Activated T-helper 1 cell treated with anti-CD3 and anti-CD28 coated beads, Interleukin-2, amount 50 U/mL, for 16 hours (primary cell): Measurements from ENCODE around the gene SEC14L1.

Source experiments
- DNase-seq, 2 donors: peaks; one replicate each; pipeline ENCODE4 v3.0.0-alpha.2; 2020; ENCODE audit warnings: low read depth in 1 of 2, low spot score in 1 of 2

SEC14L1 gene

GRCh38 chr17:77160875-77161530, 20.2 kb downstream of the SEC14L1 start:
- DNase-seq, result no peak

GRCh38 chr17:77161953-77162352, 21.2 kb downstream of the SEC14L1 start:
- no peak for DNase-seq

GRCh38 chr17:77163001-77163400, 22.2 kb downstream of the SEC14L1 start:
- DNase-seq, result no peak

DNA sequence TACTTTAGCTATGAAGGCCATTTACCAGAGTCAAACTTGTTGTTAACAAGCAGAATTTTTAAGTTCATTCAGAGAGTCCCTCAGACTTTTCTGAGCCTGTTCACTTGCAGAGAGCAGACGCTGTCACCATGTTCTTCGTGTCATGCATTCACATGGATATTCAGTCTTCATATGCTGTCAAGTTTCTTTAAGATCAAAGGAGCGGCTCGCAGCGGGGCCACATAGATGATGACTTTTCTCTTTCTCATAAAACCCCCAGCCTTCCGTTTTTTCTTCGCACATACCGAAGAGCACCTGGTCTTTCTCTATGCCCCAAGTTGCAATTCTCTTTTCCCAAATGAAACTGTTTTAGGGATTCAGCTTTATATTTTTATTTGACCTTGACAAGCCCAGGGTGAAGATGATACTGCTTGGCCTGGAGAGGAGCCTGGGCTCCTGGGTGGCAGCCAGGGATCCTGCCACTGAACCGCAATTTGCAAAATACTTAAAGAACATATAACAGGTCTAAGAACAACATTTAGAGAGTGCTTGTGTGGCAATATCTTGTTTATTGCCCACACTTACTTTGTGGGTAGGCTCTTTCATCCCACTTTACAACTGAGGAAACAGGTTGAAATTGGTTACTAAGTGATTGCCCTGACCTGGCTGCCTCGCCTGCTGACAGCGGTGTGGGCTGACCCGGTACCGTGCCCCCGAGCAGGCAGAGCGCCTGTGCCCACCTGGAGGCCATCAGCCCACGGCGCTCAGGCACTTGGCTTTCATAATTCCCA, 22.9 kb downstream of the SEC14L1 start:
- no peak for DNase-seq

GRCh38 chr17:77164483-77165091, 23.8 kb downstream of the SEC14L1 start:
- DNase-seq, result no peak

GRCh38 chr17:77165577-77165976, 24.8 kb downstream of the SEC14L1 start:
- DNase-seq, result no peak

DNA sequence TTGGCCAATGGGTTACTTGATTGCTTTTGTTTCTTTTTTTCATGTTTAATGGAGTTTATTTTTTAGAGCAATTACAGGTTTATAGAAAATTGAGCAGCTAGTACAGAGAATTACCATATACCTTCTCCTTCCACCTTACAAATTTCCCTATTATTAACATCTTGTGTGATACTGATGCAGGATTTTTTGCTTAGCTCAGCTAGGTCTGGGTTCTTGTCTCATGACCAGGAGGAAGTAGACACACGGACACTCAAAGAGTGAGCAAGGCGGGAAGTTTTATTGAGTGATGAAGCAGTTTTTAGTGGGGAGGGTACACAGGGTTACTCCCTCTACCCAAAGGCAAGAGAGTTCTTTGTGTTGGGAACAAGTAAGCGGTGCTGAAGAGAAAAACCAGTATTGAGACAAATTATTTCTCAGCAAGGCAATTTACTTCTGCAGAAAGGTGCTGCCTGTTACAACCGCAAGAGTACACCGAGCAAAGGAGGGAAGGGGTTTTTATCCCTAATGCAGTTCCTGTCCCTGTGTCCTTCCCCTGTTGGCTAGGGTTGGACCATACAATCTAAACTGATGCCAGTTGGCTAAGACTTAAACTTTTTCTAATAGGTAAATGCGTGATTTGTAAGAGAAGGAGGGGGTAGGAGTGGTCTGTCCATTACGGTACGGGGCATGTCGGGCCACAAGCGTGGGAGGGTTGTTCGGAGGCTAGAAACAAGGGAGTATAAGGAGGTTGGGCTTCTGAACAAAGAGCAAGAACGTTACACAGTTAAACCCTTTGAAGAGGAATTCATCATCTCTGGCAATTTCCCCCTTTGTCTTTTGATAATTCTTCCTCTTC, 26.9 kb downstream of the SEC14L1 start:
- no peak for DNase-seq

- no peak for DNase-seq
Observed at GRCh38 chr17:77173104-77173503, 32.3 kb downstream of the SEC14L1 start.

- no peak for DNase-seq
Observed at GRCh38 chr17:77174928-77175661, 34.3 kb downstream of the SEC14L1 start.

DNA sequence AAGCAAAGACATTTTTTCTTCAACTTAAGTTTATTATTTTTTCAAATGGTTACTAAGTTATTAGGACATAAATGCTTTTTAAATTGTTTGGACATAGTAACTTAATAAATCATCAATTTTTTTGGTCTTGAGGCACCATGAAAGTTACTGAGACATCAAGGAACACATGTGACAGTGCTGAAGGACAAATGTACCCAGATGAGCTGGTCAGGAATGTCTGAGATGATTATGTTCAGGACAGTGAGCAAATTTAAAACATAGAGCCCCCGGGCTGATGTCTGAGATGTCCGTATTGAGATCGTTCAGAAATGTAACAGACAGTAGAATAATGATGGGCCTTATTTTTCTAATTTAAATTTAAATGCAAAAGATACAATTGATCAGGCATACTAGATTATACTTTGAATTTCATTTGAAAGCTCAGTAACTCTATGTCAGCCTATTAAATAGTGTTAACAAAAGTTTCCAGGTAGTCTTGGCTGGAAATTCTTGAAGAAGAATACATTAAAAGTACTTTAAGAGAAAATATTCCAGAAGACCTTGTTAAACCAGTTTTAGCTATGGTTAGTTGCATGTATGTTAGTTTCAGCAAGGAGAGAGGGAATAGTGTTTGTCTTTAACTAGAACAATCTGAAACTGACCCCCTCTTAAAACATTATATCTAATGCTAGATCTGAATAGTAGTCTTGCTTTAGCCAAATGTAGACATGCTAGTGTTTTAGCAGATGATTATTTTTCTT, 36.4 kb downstream of the SEC14L1 start:
- DNase-seq, result no peak

- DNase-seq, result no peak
Observed at GRCh38 chr17:77178050-77178449, 37.3 kb downstream of the SEC14L1 start.

DNA sequence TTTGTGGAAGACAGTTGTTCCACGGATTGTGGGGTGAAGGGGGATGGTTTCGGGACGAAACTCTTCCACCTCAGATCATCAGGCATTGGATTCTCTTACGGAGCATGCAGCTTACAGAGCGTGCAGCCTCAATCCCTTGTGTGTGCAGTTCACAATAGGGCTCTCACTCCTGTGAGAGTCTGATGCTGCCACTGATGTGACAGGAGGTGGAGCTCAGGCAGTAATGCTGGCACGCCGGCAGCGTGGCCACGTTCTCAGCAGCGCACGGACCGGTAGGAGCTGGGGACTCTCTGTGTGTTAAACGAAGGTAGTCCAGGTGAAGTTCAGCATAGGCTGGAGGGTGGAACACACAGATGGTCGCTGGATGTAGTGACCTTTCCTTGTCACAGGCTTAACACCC, 37.8 kb downstream of the SEC14L1 start:
- DNase-seq, result no peak

DNA sequence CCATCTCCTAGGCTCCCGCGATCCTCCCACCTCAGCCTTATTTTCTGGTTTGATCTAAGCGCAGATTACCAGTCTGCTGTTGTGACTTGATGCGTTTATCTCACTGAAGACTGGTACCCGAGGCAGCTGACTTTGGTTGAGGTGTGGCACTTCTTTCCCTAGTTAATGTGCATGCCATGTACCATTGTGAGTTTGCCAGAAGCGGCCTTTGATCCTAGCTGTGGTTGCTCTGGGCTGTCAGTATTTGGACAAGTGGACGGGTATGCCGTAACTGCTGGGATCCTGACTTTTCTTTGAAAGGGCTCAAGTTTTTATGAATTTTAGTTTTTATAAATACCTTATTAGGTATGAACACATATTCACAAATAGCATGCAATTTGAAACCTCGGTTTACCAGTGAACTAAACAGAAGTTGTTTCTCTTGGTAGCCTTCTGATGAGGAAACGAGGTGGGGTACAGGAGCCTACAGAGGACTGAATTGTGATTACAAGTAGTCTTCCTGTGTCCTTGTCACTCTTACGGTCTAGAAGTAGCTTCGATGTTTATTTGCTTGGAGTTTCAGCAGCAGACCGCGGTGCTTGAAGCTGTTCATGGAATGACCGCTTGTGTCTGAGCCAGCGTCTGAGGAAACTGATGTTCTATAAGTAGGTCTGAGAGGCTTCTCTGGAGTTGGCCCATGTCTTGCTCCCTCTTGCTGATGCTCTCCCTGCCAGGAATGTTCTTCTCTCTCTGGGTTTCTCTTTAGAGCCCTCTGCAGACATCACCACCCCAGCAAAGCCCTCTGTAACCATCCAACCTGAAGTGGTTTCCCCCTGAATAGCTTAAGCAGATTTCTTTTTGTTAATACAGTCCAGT, 40.0 kb downstream of the SEC14L1 start:
- no peak for DNase-seq

DNA sequence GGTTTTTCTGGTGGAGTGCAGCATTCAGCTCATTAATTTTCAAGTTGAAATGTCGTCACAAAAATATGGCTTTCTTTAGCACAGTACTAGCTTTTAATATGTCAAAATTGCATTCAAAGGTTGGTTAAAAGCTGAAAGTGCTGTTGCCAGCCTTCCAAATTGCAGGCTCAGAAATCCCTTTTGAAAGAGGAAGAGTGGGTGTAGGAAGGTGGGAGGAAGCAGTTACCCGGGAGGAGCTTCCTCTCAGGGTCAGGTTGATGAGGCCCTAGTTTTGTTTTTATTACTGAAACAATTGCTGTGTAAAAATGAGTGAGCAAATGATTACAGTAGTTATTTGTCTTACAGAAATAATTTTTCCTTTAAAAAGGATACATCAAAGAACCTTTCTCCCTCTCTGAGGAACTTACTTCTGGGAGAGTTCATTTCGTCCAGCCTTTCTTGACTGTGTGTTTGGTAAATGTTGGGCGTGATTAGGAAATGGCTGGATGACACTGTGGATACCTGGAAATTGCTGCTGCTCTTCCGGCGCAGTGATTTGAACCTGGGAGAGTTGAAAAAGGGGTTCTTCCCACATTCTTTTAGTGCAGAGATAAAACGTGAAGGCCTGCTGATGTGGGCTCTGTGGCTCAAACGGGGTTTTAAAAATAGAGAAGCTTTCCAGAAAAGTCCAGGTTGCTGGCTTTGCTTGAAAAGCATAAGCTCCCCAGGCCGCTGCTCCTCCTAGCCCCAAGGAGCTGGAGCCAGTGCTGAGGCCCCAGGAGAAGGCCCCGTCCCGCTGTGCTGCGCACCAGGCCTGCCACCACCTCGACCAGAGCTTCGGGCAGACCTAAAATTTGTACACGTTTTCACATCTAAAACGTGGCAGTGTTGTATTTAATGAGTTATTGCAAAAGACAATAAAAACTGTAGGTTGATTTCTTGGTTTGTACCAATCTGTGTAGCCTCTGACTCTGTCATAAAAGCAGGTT, 41.7 kb downstream of the SEC14L1 start:
- no peak for DNase-seq

DNA sequence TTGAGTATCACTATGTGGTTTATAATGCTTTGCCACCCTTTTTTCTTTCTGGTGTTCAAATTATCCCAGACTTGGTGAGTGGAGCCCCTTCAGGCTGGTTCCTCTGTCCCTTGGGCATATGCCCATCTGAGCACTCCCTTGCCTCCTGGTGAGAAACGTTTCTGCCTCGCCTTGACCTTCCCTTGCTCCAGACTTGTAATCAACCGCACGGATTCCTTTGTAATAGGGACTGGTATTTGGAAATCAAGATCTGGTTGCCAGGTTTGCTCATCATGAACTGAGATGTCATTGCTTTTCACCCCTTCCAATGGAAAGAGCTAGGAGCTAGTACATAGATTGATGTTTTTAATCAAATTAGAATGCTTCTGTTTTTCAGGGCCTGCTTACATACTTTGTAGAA, 43.7 kb downstream of the SEC14L1 start:
- DNase-seq, result no peak

DNA sequence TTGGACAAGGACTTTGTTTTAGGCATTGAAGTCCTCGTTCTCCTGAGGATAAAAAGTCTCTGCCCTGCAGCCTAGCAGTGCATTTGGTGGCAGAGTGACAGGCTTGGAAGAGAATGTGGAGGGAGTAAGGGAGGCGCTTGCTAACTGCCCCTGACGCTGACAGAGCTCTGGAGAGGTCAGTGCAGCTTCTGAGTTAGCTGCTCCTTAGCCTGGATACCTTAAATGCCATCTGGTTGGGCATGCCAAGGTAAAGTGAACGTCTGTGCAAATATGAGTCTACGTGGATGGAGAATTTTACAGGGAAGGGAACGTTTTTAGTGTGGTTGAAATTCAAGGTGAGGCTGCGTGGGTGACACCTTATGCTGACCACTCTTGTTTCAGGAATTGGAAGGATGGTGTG, 44.4 kb downstream of the SEC14L1 start:
- no peak for DNase-seq

DNA sequence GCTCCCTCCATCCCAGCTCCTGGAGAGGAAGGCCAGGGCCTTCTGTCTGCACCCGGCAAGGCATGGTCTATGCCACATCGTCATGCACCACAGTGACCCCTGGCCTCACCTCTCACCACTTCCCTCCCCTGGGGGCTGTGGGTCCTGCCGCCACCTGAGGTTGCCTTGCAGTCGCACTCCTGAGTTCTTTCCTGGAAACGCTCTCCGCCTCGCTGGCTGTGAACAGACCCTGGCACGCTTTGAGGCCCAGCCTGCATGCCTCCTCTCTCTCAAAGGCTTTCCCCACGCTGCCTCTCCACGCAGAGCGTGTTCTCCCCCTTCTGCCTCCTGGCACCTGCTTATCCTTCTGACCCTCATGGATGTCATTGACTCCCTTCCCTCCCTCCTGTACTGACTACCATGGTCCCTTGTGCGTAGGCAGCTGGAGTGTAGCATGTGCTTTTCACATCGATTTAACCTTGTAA, 45.4 kb downstream of the SEC14L1 start:
- no peak for DNase-seq
